Coronary artery (tissue), 2 donors: ENCODE data around the gene LPIN3.
"Not testable (repeated sequence)": the region's sequence is repeated elsewhere in the genome, so short reads cannot be mapped to it uniquely, and the experiment has no call there.

Experiments
- DNase-seq: peaks from one replicate; pipeline ENCODE4 v3.0.0-alpha.2; 2017; ENCODE audit warnings: low spot score
- H3K27ac ChIP-seq, 2 donors: fragments of 200-600 bp; sonication (generic); one replicate each; pipeline ENCODE4 v1.5.1; 2016 to 2019
- H3K4me3 ChIP-seq: fragments of 200-600 bp; sonication (generic); 2 replicates; pipeline ENCODE4 v1.5.1; 2016; ENCODE audit warnings: mild to moderate bottlenecking, moderate library complexity
- TF ChIP-seq, protein P1 (sequence below): fragments of 200-600 bp; sonication (generic); IDR thresholded peaks from one replicate; pipeline ENCODE4 v1.5.1; 2019; ENCODE audit warnings: antibody characterized with exemption

LPIN3 gene

DNA sequence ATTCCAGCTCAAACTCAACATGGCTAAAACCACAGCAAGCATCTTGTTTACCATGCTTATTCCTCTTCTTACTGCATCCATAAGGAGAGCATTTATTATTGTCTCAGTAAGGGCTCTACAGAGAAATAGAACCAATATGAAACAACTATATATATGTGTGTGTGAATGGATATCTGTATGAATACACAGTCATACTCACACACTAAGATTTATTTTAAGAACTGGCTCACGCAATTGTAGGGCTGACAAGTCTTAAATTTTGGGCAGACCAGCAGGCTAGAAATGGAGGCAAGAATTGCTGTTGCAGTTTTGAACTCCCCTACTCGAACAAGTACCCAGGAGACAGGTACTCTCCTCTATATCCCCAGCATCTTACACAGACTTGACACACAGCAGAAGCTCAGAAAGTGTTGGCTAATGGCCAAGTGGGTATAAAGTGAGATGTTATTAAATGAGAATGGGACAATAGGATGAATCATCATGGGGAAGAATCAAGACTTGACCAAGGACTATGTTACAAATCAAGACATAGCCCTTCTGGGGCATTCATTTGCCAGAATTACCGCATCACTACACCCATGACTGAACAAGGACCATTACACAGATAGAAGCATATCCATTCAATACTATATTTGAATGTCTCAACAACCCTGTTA lies 36.1 kb upstream of the LPIN3 start:
- TF ChIP-seq, protein P1, sequence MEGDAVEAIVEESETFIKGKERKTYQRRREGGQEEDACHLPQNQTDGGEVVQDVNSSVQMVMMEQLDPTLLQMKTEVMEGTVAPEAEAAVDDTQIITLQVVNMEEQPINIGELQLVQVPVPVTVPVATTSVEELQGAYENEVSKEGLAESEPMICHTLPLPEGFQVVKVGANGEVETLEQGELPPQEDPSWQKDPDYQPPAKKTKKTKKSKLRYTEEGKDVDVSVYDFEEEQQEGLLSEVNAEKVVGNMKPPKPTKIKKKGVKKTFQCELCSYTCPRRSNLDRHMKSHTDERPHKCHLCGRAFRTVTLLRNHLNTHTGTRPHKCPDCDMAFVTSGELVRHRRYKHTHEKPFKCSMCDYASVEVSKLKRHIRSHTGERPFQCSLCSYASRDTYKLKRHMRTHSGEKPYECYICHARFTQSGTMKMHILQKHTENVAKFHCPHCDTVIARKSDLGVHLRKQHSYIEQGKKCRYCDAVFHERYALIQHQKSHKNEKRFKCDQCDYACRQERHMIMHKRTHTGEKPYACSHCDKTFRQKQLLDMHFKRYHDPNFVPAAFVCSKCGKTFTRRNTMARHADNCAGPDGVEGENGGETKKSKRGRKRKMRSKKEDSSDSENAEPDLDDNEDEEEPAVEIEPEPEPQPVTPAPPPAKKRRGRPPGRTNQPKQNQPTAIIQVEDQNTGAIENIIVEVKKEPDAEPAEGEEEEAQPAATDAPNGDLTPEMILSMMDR = no peak
- no peak for DNase-seq
- H3K4me3 ChIP-seq = no peak overlapping the region
- no peak overlapping the region for H3K27ac ChIP-seq

DNA sequence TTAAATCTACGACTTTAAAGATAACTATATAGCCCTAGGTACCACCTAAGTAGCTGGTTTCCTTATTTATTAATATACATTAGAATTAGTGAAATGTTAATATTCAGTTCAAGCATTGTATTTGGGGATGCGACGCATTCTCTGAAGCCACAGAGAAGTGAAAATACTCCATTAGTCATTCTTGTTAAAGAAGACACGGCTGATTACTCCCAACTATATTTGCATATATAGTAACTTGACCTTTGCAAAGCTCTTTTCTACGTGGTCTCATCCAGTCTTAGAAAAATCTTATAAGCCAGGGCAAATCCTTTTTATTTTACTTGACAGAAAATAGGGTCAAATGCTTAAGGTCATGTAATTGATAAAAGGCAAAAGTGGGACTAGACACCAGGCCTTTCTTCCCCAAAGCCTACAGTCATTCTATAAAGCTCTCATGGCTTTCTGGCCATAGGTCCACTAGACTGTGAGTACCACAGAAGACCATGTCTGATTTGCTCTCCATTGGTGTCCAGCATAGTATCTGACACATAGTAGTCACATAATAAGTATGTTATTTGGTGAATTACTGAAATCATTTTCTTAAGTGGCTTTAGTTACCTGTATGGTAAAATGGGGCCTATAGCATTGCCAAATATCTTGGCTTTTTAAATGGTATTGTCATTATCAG lies 34.4 kb upstream of the LPIN3 start:
- H3K4me3 ChIP-seq = no peak overlapping the region

DNA sequence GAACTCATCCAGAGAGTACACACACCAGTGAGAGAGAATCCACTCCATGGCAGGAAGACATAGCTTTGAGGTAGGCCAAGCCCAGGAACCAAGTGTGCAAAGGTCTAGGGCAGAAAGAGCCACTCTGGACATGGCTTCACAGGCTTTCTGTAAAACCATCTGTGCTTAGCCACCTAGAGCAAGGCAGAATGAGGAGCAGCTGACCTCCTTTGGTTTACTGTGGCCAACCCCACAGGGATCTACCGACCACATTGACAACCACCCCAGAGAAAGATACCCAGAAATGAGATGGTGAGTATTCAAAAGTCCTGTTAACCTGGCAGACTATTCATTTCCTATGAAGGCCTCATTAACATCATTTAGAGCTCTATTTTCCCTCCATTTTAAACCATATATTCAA lies 33.6 kb upstream of the LPIN3 start:
- Histone ChIP-seq H3K27ac (no peak overlapping the region), H3K4me3 (no peak overlapping the region)
- TF ChIP-seq, protein P1 = no peak
- no peak for DNase-seq

More for the DNA sequence above, 34.4 kb upstream of the LPIN3 start:
- TF ChIP-seq, protein P1 = no peak
- no peak overlapping the region for H3K27ac ChIP-seq
- no peak for DNase-seq

DNA sequence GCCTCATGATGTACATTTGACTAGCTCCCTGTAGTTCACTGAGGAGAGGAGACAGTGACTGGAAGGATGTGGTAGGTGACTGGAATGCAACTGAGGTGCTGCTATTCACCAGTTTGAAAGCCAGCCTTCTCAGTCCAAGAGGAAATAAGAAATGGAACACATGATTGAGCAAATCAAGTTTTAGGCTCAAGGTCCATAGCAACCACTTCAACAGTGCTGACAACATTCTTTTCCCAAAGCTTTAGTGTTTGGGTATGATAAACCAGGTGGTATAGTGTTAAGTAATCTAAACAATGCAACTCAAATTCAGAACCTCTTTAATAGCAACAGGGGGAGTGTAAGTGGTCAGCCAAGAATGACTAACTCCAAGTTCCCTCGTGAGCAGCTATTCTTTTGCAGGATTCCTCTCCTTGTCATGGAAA lies 32.3 kb upstream of the LPIN3 start:
- H3K27ac ChIP-seq = peak overlapping the region; percentile 71 to 85
- TF ChIP-seq, protein P1 = no peak
- no peak overlapping the region for H3K4me3 ChIP-seq
- DNase-seq = no peak

DNA sequence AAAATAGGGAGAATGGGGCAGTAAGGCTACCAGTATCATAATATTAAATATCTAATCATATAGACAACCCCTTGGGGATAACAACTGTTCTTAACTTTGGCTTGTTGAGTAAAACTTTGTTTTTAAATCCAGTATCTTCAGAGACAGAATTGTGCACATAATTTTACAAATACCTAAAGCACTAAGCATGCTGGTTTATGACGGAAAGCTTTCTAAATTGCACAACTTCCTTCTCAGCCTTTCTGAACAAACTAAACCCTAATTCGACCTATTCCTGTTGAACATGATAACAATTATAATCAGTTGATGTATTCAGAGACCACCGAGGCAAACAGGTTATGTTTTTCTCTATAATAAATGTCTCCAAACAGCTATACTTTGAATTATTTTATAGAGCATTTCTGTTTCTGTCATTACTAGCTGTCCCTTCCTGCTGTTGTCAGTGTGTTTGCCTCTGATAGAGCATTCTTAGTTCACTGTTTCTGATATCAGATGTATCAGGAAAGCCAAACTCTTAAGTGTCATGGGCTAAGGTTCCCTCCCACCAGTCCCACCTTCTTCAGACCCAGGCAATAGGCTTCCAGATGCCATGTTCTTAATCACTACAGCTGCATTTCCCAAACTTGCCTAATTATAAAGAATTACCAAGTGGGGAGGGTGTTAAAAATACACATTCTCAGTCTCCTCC lies 31.8 kb upstream of the LPIN3 start:
- peak overlapping the region; percentile 26 for H3K4me3 ChIP-seq
- TF ChIP-seq, protein P1 = no peak
- DNase-seq = no peak

DNA sequence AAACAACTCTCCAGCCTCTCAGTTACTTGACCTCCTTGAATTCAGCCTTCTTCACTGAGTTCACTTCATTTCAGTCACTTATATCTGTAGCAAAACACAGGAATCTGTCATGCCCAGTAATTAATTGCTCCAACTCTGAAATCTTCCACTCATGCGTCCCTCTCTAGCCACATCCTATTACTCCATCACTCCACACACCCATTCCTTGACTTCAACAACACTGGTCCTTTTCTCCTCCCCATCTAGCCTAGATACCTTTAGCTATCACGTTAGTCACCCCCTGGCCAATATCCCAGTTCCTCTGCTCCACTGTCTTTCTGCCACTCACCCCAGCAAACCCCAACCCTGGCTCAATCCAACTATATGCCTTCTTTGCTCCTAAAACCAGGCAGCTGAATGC lies 30.8 kb upstream of the LPIN3 start:
- TF ChIP-seq, protein P1 = no peak
- no peak for DNase-seq
- Histone ChIP-seq H3K27ac (peak overlapping the region; percentile 71 to 85), H3K4me3 (peak overlapping the region; percentile 12)

More for the DNA sequence above, 31.8 kb upstream of the LPIN3 start:
- peak overlapping the region; percentile 71 to 85 for H3K27ac ChIP-seq

DNA sequence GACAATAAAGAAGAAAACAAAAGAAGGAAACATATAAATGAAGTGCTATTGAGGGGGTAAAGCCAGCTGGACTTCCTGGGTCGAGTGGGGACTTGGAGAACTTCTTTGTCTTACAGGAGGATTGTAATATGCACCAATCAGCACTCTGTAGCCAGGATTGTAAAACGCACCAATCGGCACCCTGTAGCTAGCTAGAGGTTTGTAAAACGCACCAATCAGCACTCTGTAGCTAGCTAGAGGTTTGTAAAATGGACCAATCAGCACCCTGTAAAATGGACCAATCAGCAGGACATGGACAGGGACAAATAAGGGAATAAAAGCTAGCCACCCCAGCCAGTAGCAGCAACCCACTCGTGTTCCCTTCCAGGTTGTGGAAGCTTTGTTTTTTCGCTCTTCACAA lies 28.6 kb upstream of the LPIN3 start:
- not testable (repeated sequence) for H3K27ac ChIP-seq, H3K4me3 ChIP-seq, DNase-seq
